ENCODE data around the gene SHCBP1L.
"Not testable (repeated sequence)": the region's sequence is repeated elsewhere in the genome, so short reads cannot be mapped to it uniquely, and the experiment has no call there.

Gene SHCBP1L

GRCh38 chr1:182962554-182963115 lies 9.7 kb upstream of the SHCBP1L start:
- peak; percentile 89 for DNase-seq

- no peak for DNase-seq
These were observed 7.1 kb upstream of the SHCBP1L start for GRCh38 chr1:182960046-182960445.

- DNase-seq, result no peak
These were observed 5.0 kb upstream of the SHCBP1L start for GRCh38 chr1:182957902-182958395.

- DNase-seq, result no peak
These were observed 3.9 kb upstream of the SHCBP1L start for GRCh38 chr1:182956708-182957365.

DNA sequence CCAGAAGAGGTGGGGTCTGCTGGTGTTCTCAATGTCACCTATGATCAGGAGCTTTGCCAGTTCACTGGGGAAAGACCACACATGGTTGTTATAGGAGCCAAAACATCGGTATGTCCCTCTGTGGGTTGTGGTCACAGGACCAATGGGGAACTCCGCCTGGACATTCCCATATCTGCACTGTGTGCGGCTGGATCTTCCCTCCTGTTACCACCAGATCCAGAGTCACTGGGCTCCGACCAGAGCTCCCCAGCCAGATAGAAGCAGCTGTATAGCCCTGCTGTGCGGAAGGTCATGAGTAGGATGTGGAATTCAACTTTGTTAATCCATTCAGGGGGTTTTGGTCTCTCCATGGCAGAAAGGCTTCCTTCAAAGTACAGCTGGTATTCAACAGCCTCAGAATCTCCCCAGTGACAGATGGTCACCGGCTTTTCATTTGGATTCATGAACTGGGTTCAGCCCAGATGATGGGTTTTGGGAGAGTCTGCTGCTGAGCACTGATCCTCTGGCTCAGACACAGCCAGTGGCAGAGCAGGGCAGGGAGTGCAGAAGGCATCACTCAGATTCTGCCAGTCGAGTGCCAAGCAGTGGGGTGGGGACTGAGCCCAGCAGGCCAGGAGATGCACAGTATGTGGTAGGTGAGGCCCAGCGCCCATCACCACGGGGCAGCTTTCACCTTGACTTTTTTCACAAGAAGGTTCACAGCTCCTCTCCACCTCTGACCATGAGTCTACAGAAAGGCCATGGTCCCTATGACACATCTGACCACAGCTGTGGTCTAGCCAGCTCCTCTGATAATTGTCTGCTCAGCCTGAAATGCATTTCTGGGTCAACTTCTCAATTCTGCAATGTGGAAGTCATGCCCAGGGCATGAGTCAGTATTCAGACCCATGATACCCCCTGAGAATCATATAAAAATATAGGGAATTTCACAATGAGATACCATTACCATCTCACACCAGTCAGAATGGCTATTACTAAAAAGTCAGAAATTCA lies 2.9 kb upstream of the SHCBP1L start:
- DNase-seq, result no peak

GRCh38 chr1:182953826-182954225 lies 860 bp upstream of the SHCBP1L start:
- DNase-seq, result no peak

- DNase-seq, result not testable (repeated sequence)
These were observed 9.6 kb downstream of the SHCBP1L start for GRCh38 chr1:182943336-182943735.

GRCh38 chr1:182942145-182942544 lies 10.8 kb downstream of the SHCBP1L start:
- not testable (repeated sequence) for DNase-seq

DNA sequence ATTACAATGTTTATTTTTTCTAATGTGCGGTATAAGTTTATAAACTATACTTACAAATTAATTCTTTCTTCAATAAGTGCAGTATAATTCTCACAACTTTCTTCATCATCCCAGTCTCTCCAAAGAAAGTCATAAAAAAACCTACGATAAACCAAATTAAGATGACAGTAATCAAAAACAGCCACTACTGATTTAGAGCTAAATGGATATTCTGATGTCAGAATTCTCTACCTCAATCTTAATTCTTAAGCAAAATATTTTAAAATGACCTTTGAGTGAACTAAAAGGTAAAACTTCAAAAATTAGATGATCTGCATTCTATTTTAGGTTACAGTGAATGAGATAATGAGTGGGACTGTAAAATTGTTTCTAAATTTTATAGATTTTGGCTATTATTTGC lies 13.6 kb downstream of the SHCBP1L start:
- no peak for DNase-seq

GRCh38 chr1:182935716-182936115 lies 17.2 kb downstream of the SHCBP1L start:
- DNase-seq, result no peak

DNA sequence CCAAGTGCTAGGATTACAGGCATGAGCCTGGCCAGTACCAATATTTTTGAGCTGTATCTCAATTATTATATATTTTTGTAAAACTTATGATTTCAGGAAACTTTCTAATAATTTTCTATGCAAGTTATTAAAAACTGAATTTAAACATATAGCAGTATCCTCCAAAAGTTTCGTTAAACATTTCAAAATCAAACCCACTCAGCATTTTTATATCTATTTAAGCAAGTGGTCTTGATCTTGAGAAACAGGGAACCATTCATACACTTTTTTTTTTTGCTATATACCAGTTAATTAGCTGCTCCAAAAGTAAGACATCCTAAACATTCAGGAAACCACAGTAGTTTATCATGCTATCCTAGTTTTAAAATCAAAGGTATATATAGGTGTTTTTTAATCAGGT lies 22.0 kb downstream of the SHCBP1L start:
- no peak for DNase-seq

DNA sequence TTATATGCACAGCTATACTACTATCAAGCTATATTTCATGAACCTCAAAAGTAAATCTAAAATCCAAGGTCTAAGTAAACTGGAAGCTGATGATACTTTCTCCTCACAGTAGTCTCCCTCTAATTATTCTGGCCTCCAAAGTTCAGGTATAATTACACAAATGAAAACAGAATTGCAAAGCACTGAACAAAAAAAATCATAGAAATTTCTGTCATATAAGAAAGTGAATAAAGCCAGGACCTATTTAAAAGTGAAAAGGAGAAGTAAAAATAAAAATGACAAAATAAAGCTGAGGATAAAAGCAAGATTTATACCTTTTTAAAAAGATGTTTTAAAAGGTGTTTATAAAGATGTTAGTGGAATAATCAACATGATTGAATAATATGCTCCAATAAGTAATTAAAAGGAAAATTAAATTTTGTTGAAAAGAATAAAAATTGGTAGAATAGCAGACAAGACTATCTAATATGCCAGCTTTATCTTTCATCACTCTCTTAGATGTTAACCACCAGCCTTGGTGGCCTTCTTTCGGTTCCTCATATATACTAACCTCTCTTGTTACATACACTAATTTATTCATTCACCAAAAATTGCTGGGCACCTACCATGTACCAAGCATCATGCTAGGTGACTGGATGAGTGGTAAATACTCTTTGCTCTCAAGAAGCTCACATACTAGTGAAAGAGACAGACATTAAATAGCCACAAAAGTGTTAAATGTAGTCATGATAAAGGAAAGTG lies 25.1 kb downstream of the SHCBP1L start:
- DNase-seq, result no peak

DNA sequence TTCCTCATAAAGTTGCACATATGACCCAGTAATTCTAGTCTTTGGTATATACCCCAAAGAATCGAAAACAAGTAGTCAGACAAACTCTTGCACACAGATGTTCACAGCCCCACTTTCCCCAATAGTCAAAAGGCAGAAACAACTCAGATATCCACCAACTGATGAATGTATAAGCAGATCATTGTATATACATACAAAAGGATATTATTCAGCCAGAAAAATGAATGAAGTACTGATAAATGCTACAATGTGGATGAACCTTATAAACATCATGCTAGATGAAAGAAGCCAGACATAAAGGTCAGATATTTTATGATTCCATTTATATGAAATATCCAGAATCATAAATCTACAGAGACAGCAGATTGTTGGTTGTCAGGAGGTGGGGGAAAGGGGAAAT lies 27.3 kb downstream of the SHCBP1L start:
- DNase-seq, result no peak

DNA sequence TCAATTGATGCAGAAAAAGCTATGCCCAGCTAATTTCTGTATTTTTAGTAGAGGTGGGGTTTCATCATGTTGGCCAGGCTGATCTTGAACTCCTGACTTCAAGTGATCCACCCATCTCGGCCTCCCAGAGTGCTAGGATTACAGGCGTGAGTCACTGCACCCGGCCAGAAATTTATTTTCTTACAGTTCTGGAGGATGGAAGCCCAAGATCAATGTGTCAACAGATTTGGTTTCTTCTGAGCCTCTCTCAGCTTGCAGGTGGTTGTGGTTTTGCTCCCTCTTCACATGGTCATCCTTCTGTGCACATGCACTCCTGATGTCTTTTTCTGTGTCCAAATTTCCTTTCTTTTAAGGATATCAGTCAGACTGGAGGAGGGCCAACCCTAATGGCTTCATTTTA lies 35.6 kb downstream of the SHCBP1L start:
- DNase-seq, result no peak

- no peak for DNase-seq
These were observed 39.6 kb downstream of the SHCBP1L start for GRCh38 chr1:182913401-182913800.

- peak; percentile 21 for DNase-seq
These were observed 42.8 kb downstream of the SHCBP1L start for GRCh38 chr1:182910143-182910542.

DNA sequence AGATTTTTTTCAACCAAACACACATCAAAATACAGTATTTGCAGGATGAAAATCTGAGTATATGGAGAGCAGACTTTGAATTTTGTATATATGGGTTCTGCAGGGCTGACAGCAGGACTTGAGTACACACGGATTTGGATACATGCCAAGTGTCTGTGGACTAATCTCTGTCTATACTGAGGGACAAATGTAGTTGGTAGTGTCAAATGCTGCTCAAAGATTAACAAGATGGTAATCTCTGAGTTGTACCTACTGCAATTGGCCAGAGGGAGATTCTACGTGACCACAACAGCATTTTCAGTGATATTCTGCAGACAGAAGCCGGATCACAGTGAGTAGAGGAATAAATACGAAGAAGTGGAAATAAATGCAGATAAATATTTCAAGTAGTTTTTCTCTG lies 43.4 kb downstream of the SHCBP1L start:
- peak; percentile 13 for DNase-seq

GRCh38 chr1:182905321-182905720 lies 47.6 kb downstream of the SHCBP1L start:
- DNase-seq, result no peak

DNA sequence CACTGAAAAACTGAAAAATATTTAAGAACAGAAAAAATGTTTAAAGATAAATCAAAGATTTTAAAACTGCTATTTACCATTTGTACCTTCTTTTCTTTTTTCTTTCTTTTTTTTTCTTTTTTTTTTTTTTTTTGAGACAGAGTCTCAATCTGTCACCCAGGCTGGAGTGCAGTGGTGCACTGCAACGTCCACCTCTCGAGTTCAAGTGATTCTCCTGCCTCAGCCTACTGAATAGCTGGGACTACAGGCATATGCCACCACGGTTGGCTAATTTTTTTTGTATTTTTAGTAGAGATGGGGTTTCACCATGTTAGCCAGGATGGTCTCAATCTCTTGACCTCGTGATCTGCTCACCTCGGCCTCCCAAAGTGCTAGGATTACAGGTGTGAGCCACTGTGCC lies 51.0 kb downstream of the SHCBP1L start:
- DNase-seq, result not testable (repeated sequence)

GRCh38 chr1:182897696-182898095 lies 55.3 kb downstream of the SHCBP1L start:
- no peak for DNase-seq

- peak; percentile 10 for DNase-seq
These were observed 61.9 kb downstream of the SHCBP1L start for GRCh38 chr1:182890927-182891610.

GRCh38 chr1:182889997-182890396 lies 63.0 kb downstream of the SHCBP1L start:
- no peak for DNase-seq
